HL-60 (cell line): ENCODE results near the gene BCAS3.

ENCODE experiments used
- DNase-seq, 2 experiments: peaks; one replicate each; pipeline ENCODE4 v3.0.0-alpha.2; 2010 to 2020; ENCODE audit warnings: low read depth in 1 of 2, low spot score in 1 of 2
- H3K27ac ChIP-seq: fragments of 250-450 bp; sonication (Bioruptor Pico); replicated peaks from 2 replicates; pipeline ENCODE4 v1.5.1; 2020; ENCODE audit warnings: mild to moderate bottlenecking, moderate library complexity
- H3K27me3 ChIP-seq: fragments of 250-450 bp; sonication (Bioruptor Pico); 2 replicates; pipeline ENCODE4 v1.5.1; 2021; ENCODE audit warnings: mild to moderate bottlenecking, moderate library complexity; ENCODE audit not compliant: insufficient read depth, poor library complexity, severe bottlenecking
- H3K4me3 ChIP-seq: replicated peaks from 2 replicates; pipeline ENCODE4 v1.5.1; 2011; ENCODE audit warnings: mild to moderate bottlenecking, control low read depth, low read length; ENCODE audit not compliant: insufficient read depth
- GABPA ChIP-seq: IDR thresholded peaks from 2 replicates; pipeline ENCODE4 v1.6.1; 2012; ENCODE audit warnings: low read depth
- POLR2AphosphoS5 ChIP-seq: IDR thresholded peaks from 2 replicates; pipeline ENCODE4 v1.6.1; 2012; ENCODE audit warnings: low read depth
- SPI1 ChIP-seq: IDR thresholded peaks from 2 replicates; pipeline ENCODE4 v1.6.1; 2012; ENCODE audit warnings: low read depth, mild to moderate bottlenecking, borderline replicate concordance
- TF ChIP-seq, protein P1 (sequence below): IDR thresholded peaks from one replicate; pipeline ENCODE4 v1.5.1; 2011; ENCODE audit warnings: low read length, control low read depth, inconsistent platforms; ENCODE audit not compliant: insufficient read depth
- TF ChIP-seq, protein P2 (sequence below): IDR thresholded peaks from 2 replicates; pipeline ENCODE4 v1.6.1; 2012; ENCODE audit warnings: low read depth; ENCODE audit not compliant: insufficient replicate concordance

The BCAS3 gene

DNA sequence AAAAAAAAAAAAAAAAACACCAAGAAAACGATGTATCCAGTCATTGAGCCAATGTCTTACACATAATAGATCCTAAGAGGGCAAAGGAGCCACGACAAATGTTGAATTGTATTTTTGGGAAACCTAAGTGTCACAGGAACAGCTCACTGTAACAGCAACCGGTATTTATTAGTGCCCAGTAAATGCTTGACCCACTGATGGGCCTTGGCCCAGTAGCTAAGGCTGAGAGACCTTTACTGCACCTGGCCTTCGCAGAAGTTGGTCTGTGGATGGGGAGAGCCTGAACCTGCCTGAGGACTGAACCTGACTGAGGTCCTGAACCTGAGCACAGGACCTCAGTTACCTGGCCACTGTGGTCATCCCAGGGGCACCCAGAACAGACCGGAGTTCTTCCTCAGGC is 657.0 kb downstream of the BCAS3 start:
- no peak overlapping the region for H3K4me3 ChIP-seq
- no peak overlapping the region for H3K27ac ChIP-seq
- DNase-seq = no peak
- H3K27me3 ChIP-seq = no peaks in the 10 kb centered on the region
- TF ChIP-seq GABPA (no peak), POLR2AphosphoS5 (no peak), SPI1 (no peak)
- TF ChIP-seq, protein P1, sequence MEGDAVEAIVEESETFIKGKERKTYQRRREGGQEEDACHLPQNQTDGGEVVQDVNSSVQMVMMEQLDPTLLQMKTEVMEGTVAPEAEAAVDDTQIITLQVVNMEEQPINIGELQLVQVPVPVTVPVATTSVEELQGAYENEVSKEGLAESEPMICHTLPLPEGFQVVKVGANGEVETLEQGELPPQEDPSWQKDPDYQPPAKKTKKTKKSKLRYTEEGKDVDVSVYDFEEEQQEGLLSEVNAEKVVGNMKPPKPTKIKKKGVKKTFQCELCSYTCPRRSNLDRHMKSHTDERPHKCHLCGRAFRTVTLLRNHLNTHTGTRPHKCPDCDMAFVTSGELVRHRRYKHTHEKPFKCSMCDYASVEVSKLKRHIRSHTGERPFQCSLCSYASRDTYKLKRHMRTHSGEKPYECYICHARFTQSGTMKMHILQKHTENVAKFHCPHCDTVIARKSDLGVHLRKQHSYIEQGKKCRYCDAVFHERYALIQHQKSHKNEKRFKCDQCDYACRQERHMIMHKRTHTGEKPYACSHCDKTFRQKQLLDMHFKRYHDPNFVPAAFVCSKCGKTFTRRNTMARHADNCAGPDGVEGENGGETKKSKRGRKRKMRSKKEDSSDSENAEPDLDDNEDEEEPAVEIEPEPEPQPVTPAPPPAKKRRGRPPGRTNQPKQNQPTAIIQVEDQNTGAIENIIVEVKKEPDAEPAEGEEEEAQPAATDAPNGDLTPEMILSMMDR = no peak
- TF ChIP-seq, protein P2, sequence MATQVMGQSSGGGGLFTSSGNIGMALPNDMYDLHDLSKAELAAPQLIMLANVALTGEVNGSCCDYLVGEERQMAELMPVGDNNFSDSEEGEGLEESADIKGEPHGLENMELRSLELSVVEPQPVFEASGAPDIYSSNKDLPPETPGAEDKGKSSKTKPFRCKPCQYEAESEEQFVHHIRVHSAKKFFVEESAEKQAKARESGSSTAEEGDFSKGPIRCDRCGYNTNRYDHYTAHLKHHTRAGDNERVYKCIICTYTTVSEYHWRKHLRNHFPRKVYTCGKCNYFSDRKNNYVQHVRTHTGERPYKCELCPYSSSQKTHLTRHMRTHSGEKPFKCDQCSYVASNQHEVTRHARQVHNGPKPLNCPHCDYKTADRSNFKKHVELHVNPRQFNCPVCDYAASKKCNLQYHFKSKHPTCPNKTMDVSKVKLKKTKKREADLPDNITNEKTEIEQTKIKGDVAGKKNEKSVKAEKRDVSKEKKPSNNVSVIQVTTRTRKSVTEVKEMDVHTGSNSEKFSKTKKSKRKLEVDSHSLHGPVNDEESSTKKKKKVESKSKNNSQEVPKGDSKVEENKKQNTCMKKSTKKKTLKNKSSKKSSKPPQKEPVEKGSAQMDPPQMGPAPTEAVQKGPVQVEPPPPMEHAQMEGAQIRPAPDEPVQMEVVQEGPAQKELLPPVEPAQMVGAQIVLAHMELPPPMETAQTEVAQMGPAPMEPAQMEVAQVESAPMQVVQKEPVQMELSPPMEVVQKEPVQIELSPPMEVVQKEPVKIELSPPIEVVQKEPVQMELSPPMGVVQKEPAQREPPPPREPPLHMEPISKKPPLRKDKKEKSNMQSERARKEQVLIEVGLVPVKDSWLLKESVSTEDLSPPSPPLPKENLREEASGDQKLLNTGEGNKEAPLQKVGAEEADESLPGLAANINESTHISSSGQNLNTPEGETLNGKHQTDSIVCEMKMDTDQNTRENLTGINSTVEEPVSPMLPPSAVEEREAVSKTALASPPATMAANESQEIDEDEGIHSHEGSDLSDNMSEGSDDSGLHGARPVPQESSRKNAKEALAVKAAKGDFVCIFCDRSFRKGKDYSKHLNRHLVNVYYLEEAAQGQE = no peak

DNA sequence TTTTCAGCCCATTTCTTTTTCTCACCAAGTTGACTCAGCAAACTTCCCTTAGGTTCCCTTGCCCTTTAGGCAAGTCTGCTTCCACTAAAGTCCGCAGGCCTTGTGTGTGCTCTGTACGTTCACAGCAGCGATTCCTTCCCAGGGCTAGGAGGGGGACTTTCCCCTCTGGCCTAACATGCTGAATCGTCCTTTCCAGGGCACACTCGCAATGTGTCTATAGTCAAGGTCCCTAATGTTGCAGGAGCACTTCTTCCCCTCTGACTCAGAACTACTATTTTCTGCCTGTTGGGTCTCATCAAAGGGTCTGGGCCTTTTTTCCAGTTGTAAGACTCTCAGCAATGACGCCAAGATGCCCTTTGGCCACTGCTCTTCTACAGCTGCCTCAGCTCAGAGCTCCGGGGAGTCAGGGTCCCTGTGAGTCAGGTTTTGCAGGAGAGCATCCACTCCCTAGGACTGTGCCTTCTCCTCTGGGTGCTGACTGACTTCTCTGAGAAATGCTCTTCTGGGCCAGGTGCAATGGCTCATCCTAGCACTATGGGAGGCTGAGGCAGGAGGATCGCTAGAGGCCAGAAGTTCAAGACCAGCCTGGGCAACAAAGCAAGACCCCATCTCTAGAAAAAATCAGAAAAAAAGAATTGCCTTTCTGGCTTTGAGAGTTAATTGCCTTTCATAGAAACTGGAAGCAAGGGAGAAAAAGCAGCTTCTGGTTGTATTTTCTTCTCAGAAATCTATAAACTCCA is 657.6 kb downstream of the BCAS3 start:
- TF ChIP-seq SPI1 (no peak), POLR2AphosphoS5 (no peak), GABPA (no peak)
- TF ChIP-seq, protein P1 = no peak
- TF ChIP-seq, protein P2 = no peak
- no peak for DNase-seq
- no peak overlapping the region for H3K4me3 ChIP-seq
- no peaks in the 10 kb centered on the region for H3K27me3 ChIP-seq
- H3K27ac ChIP-seq = no peak overlapping the region

DNA sequence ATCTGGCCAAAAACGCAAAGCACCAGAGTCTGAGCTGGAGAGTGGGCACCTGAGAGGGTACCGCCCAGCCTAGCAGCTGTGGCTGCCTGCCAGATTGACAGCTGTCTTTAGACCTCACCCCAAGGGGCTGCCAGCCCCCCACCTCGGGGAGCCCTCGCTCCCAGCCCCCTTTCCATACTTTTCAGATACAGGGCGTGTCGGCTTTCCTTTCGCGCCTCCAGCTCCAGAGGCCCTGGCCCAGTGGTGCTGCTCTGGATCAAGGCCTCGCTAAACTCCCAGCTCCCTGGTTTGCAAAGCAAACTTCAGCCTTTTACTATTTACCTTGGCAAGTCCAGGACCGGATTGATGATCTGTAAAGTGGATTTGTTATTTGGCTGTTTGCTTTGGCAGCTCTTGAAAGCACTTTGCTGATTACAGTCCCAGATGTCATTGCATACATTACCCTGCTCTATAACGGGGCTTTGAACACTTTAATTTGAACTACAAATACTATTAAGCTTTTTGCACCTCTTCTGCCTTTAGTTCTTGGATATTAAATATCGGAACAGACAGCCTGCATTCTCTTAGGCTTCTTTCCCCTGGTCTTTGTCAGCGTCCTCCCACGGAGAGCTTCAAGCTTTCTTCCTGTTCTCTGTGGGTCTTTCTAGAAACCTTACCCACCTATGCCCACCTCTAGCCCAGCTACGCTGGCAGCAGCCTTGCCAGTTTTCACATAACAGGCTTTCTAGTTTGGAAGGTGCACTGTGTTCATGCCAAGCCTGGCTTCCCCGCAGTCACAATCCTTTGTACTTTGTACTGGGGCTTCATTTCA is 658.4 kb downstream of the BCAS3 start:
- Histone ChIP-seq H3K4me3 (no peak overlapping the region), H3K27ac (no peak overlapping the region), H3K27me3 (no peaks in the 10 kb centered on the region)
- TF ChIP-seq, protein P1 = no peak
- TF ChIP-seq GABPA (no peak), POLR2AphosphoS5 (no peak)
- TF ChIP-seq, protein P2 = no peak
- no peak for DNase-seq
